Large intestine (tissue), 3 donors: ENCODE measurements around the gene COL1A1. TPM values are rescaled to one million over a fixed set of nuclear protein-coding genes. Genes with fewer than 3 reads are reported as not detected.

Experiments
- DNase-seq, 2 donors: peaks; one replicate each; pipeline versions ENCODE4 v3.0.0 to v3.0.0-alpha.2; 2013
- H3K27ac ChIP-seq: one replicate; pipeline ENCODE4 v1.5.1; 2013; ENCODE audit warnings: low read length
- H3K27me3 ChIP-seq: 2 replicates; pipeline ENCODE4 v1.6.1; 2013; ENCODE audit warnings: low read length; ENCODE audit not compliant: control insufficient read depth, insufficient read depth
- H3K36me3 ChIP-seq: 2 replicates; pipeline ENCODE4 v1.6.1; 2013; ENCODE audit warnings: low read length; ENCODE audit not compliant: control insufficient read depth, insufficient read depth
- H3K4me1 ChIP-seq: one replicate; pipeline ENCODE4 v1.6.1; 2013; ENCODE audit warnings: low read length; ENCODE audit not compliant: control insufficient read depth, insufficient read depth
- H3K4me3 ChIP-seq: one replicate; pipeline ENCODE4 v1.5.1; 2013; ENCODE audit warnings: low read length
- H3K9me3 ChIP-seq: one replicate; pipeline ENCODE4 v1.6.1; 2013; ENCODE audit warnings: mild to moderate bottlenecking, low read depth, low read length, moderate library complexity; ENCODE audit not compliant: control insufficient read depth
- WGBS: methylation state at CpG from one replicate; pipeline ENCODE4 v1.1.5; 2013; ENCODE audit warnings: low lambda C conversion rate; ENCODE audit not compliant: insufficient coverage; 5-methylcytosine and 5-hydroxymethylcytosine counted together
- polyA plus RNA-seq: library from polyadenylated mRNA; unstranded; fragments of 120-200 nt; gene quantifications from one replicate; pipeline ENCODE4 v1.2.1, GENCODE V29; 2013

COL1A1 gene
- polyA plus RNA-seq, 1 donor: 488 TPM

DNA sequence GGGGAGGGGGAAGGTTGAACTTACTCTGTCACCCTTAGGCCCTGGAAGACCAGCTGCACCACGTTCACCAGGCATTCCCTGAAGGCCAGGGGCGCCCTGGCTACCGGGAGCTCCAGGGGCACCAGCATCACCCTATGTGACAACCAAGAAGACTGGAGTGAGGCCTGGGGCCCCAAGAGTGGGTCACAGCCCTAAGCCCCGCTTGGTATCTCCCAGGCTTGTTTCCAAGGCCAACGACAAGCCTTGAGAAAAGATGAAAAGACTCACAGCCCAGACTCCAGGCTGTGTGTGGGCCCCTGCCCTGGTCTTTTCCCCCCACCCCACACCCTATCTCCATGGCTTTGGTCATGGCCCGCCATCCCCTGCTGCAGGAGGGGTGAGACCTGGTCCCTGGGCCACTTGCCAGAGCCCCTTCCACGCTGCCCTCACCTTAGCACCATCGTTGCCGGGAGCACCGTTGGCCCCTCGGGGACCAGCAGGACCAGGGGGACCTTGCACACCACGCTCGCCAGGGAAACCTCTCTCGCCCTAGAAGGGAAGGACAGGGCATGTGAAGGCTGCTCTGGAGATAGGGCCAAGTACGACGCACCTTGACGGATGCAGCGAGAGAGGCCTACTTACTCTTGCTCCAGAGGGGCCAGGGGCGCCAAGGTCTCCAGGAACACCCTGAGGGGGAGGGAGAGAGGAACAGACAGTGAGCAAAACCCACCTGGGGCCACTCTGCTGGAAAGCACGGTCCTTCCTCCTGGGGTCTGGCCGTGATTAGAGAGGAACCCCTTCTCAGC lies 9.9 kb downstream of the COL1A1 start:
- WGBS: no CpG with 5 or more reads among the region's 21 CpGs
- H3K36me3 ChIP-seq: peaks cover 96% of the 10 kb centered on the region
- H3K4me3 ChIP-seq: no peak overlapping the region

DNA sequence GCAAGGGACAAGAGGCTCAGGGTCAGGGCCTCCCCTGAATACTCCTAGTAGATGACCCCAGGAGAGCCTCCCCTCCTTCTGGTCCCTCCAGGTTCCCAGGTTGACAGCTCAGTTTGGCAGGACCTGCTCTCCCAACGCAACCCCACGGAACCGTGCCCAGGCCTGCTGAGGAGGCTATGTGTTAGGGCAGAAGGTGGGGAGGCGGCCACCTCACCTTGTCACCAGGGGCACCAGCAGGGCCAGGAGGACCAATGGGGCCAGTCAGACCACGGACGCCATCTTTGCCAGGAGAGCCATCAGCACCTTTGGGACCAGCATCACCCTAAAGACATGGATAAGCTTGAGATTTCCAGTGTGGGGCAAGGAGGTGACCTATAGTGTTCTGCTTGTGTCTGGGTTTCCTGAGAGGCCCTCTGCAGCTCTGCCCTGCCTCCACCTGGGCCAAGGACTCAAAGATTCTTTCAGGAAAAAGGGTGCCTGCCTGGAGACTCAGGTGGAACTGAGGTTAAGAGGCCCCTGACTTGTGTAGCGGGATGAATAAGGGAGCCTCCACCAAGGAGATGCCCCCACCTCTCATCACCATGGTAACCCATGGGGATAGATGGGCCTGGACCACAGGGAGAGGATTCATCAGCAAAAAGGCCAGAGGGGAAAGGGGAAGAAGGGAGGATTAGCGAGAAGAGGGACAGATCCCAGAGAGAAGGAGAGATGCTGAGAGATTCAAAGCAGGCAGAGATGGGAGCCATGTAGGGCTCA lies 10.7 kb downstream of the COL1A1 start:
- no peaks in the 10 kb centered on the region for H3K27me3 ChIP-seq
- H3K27ac ChIP-seq: no peak overlapping the region
- H3K36me3 ChIP-seq: peaks cover 96% of the 10 kb centered on the region
- no peak for DNase-seq
- 83% methylated on average over 1 of the region's 8 CpGs for WGBS
- no peaks in the 10 kb centered on the region for H3K4me1 ChIP-seq
- no peaks in the 10 kb centered on the region for H3K9me3 ChIP-seq
- H3K4me3 ChIP-seq: no peak overlapping the region

More for the DNA sequence above, 9.9 kb downstream of the COL1A1 start:
- Histone ChIP-seq H3K4me1 (no peaks in the 10 kb centered on the region), H3K27ac (no peak overlapping the region), H3K27me3 (no peaks in the 10 kb centered on the region), H3K9me3 (no peaks in the 10 kb centered on the region)
- DNase-seq: no peak

DNA sequence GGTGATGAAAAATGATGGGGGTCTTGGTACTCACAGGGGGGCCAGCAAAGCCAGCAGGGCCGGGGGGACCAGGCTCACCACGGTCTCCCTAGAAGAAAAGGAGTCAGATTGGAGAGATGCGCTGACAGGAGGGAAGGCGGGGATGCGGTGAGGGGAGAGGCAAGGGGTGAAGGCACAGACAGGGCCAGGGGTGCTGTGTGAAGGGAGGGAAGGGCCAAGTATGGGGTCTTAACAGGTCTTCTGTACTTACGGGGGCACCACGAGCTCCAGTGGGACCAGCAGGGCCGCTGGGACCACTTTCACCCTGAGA lies 11.2 kb downstream of the COL1A1 start:
- WGBS: no CpG with 5 or more reads among the region's 8 CpGs
- Histone ChIP-seq H3K36me3 (peaks cover 94% of the 10 kb centered on the region), H3K27me3 (no peaks in the 10 kb centered on the region), H3K9me3 (peaks cover 1% of the 10 kb centered on the region), H3K4me1 (no peaks in the 10 kb centered on the region), H3K27ac (no peak overlapping the region), H3K4me3 (no peak overlapping the region)
- DNase-seq: no peak

DNA sequence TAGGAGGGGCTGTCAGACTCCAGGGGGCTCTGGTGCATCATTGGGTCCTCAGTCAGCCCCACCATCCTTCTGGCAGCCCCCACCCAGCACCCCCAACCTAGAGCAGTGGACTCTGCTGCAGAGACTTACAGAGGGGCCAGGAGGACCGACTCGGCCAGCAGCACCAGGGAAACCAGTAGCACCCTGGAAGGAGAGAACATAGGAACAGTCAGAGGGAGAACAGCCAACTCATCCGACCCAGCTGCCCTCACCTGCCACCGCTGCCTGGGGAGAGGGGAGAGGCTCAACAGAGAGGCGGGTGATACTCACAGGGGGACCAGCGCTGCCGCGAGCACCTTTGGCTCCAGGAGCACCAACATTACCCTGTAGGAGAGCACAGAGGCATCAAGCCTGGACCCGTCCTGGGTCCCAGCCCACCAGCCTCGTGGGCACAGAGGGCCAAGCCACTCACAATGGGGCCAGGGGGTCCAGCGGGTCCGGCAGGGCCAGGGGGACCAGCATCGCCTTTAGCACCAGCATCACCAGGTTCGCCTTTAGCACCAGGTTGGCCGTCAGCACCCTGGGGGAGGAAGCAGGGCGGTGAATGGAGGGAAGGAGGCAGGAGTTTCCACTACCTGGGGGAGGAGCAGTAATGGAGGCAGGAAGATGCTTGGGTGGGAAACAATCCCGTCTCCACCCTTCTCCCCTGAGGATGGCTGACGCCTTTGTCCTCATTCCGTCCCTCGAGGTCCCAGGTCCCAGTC lies 11.7 kb downstream of the COL1A1 start:
- Histone ChIP-seq H3K27ac (no peak overlapping the region), H3K27me3 (no peaks in the 10 kb centered on the region), H3K9me3 (peaks cover 4% of the 10 kb centered on the region), H3K4me3 (no peak overlapping the region), H3K36me3 (peaks cover 89% of the 10 kb centered on the region), H3K4me1 (no peaks in the 10 kb centered on the region)
- no peak for DNase-seq
- WGBS: no CpG with 5 or more reads among the region's 20 CpGs

DNA sequence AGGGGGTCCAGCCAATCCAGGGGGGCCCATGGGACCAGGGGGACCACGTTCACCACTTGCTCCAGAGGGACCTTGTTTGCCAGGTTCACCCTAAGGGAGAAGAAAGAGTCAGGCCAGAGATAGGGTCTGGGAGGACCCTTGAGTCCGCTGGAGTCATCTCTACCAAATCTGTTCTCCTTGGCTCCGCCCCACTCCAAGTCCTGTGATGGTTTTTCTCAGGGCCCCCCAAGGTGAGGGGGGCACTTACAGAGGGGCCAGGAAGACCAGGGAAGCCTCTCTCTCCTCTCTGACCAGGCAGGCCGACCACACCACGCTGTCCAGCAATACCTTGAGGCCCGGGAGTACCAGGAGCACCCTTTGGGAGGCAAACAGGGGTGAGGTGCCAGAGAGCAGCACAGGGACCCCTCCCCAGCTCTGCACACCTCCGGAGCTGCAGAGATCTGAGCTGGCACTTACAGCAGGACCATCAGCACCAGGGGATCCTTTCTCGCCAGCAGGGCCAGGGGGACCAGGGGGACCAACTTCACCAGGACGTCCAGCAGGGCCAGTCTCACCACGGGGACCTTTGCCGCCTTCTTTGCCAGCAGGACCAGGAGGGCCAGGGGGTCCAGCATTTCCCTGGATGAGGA lies 12.4 kb downstream of the COL1A1 start:
- Histone ChIP-seq H3K4me3 (no peak overlapping the region), H3K36me3 (peaks cover 82% of the 10 kb centered on the region), H3K4me1 (no peaks in the 10 kb centered on the region), H3K9me3 (peaks cover 4% of the 10 kb centered on the region), H3K27ac (no peak overlapping the region), H3K27me3 (no peaks in the 10 kb centered on the region)
- no CpG with 5 or more reads among the region's 11 CpGs for WGBS
- DNase-seq: no peak

DNA sequence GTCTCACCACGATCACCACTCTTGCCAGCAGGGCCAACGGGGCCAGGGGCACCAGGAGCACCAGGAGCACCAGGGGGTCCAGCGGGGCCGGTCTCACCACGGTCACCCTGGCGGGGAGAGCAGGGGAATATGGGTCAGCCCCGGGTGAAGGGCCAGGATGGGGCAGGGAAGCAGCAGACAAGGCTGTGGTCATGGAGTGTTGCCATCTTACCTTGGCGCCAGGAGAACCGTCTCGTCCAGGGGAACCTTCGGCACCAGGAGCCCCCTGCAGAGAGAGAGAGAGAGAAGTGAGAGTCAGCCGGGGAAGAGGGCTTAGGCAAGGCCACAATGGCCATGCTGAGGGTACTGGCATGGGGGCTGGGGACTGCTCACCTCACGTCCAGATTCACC lies 12.9 kb downstream of the COL1A1 start:
- DNase-seq: no peak
- Histone ChIP-seq H3K4me3 (no peak overlapping the region), H3K36me3 (peaks cover 77% of the 10 kb centered on the region), H3K27ac (no peak overlapping the region), H3K4me1 (no peaks in the 10 kb centered on the region), H3K27me3 (no peaks in the 10 kb centered on the region), H3K9me3 (peaks cover 4% of the 10 kb centered on the region)
- no CpG with 5 or more reads among the region's 13 CpGs for WGBS

DNA sequence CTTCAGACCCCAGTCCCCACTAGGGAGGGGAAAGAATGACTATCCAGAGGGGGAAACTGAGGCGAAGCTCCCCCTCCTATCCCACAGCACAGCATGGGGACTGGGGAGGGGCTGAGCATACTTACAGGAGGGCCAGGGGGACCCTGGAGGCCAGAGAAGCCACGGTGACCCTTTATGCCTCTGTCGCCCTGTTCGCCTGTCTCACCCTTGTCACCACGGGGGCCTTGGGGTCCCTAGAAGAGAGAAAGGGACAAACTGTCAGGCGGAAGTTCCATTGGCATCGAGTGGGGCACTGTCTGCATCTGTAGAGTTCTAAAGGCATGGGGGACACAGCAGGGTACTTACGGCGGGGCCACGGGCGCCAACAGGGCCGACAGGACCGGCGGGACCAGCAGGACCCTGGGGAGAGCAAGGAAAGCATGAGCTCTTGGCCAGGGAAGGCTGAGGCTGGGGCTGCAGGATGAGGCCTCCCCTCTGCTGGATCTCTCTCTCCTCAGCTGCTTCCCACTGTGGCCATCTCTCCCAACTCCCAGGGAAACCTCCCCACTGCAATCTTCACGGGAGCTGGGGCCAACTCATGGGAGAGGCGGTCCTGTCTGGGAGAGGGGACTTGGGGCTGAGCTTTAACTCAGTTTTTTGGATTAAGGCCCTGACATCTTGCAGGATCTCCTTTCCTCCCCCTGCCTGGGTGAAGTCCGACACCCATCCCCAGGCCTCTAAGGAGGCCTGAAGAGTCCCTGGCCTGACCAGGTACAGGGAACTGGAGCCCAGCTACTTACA lies 13.5 kb downstream of the COL1A1 start:
- Histone ChIP-seq H3K4me3 (no peak overlapping the region), H3K27ac (no peak overlapping the region), H3K27me3 (no peaks in the 10 kb centered on the region), H3K9me3 (peaks cover 4% of the 10 kb centered on the region), H3K4me1 (no peaks in the 10 kb centered on the region), H3K36me3 (peaks cover 73% of the 10 kb centered on the region)
- WGBS: no CpG with 5 or more reads among the region's 17 CpGs
- DNase-seq: no peak

DNA sequence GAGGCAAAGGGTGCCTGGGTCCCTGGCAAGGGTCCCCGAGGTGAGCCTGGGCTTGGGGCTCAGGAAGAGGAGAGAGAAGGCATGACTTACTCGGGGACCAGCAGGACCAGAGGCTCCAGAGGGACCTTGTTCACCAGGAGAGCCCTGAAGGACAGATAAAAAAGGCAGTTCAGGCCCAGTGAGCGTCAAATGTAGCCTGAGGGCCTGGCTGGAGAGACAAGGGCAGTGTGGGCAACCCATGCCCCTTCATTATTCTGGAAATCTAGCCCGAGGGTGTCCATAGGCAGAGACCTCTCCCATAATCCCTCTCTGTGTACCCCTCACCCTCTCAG lies 14.1 kb downstream of the COL1A1 start:
- no peak for DNase-seq
- H3K9me3 ChIP-seq: peaks cover 4% of the 10 kb centered on the region
- H3K36me3 ChIP-seq: peaks cover 68% of the 10 kb centered on the region
- WGBS: no CpG with 5 or more reads among the region's 4 CpGs
- no peaks in the 10 kb centered on the region for H3K27me3 ChIP-seq
- H3K4me1 ChIP-seq: no peaks in the 10 kb centered on the region
- no peak overlapping the region for H3K27ac ChIP-seq
- H3K4me3 ChIP-seq: no peak overlapping the region

DNA sequence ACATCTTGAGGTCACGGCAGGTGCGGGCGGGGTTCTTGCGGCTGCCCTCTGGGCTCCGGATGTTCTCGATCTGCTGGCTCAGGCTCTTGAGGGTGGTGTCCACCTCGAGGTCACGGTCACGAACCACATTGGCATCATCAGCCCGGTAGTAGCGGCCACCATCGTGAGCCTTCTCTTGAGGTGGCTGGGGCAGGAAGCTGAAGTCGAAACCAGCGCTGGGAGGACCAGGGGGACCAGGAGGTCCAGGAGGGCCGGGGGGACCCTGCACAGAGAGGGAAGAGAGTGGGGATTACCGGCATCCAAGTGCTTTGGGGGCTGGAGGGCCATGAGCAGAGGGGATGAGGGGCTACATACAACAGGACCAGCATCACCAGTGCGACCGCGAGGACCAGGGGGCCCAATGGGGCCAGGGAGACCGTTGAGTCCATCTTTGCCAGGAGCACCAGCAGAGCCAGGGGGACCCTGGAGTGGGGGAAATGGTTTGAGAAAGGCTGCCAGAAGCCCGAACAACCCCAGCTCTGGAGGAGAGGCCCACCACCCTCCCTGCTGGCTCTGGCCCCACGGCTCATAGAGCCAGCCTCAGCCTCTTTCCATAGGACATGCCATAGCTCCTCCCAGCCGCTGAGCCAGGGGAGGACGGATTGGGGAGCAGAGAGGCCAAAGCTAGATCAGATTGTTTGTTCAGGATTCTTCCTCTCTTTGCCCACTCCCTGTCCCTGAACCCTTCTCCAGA lies 14.6 kb downstream of the COL1A1 start:
- Histone ChIP-seq H3K4me3 (no peak overlapping the region), H3K27ac (no peak overlapping the region), H3K27me3 (no peaks in the 10 kb centered on the region), H3K36me3 (peaks cover 62% of the 10 kb centered on the region), H3K4me1 (no peaks in the 10 kb centered on the region), H3K9me3 (peaks cover 4% of the 10 kb centered on the region)
- DNase-seq: no peak
- no CpG with 5 or more reads among the region's 24 CpGs for WGBS
